GM12878 (cell line): Measurements from ENCODE around the gene FBXL16.

Experiments
- EZH2 ChIP-seq: IDR thresholded peaks from 2 replicates; pipeline ENCODE4 v1.6.1; 2012; ENCODE audit warnings: low read depth, mild to moderate bottlenecking, control low read depth, inconsistent platforms, low read length, borderline replicate concordance; ENCODE audit not compliant: control insufficient read depth
- HDAC2 ChIP-seq: fragments of 200-600 bp; sonication (generic); IDR thresholded peaks from 2 replicates; pipeline ENCODE4 v1.6.1; 2017
- SIN3A ChIP-seq: IDR thresholded peaks from 2 replicates; pipeline ENCODE4 v1.6.1; 2012; ENCODE audit warnings: low read depth, low read length, improper control_type of control experiment
- TBL1XR1 ChIP-seq: IDR thresholded peaks from 2 replicates; pipeline ENCODE4 v1.6.1; 2012; ENCODE audit warnings: low read depth, low read length, improper control_type of control experiment
- ZNF384 ChIP-seq: IDR thresholded peaks from 2 replicates; pipeline ENCODE4 v1.6.1; 2012; ENCODE audit warnings: low read depth, mild to moderate bottlenecking, low read length, improper control_type of control experiment, borderline replicate concordance
- TF ChIP-seq, protein P1 (sequence below), 3 experiments: IDR thresholded peaks in 2 of 3; conservative IDR thresholded peaks in 1 of 3; 2 replicates each; pipeline ENCODE4 v1.5.1; 2011; ENCODE audit warnings: low read depth in 3 of 3, low read length in 3 of 3, mild to moderate bottlenecking in 3 of 3, control low read depth in 2 of 3, moderate library complexity in 2 of 3, inconsistent platforms in 1 of 3, mixed read lengths in 1 of 3; ENCODE audit not compliant: control insufficient read depth in 2 of 3, insufficient read depth in 1 of 3; ENCODE audit errors: extremely low read depth in 1 of 3

DNA sequence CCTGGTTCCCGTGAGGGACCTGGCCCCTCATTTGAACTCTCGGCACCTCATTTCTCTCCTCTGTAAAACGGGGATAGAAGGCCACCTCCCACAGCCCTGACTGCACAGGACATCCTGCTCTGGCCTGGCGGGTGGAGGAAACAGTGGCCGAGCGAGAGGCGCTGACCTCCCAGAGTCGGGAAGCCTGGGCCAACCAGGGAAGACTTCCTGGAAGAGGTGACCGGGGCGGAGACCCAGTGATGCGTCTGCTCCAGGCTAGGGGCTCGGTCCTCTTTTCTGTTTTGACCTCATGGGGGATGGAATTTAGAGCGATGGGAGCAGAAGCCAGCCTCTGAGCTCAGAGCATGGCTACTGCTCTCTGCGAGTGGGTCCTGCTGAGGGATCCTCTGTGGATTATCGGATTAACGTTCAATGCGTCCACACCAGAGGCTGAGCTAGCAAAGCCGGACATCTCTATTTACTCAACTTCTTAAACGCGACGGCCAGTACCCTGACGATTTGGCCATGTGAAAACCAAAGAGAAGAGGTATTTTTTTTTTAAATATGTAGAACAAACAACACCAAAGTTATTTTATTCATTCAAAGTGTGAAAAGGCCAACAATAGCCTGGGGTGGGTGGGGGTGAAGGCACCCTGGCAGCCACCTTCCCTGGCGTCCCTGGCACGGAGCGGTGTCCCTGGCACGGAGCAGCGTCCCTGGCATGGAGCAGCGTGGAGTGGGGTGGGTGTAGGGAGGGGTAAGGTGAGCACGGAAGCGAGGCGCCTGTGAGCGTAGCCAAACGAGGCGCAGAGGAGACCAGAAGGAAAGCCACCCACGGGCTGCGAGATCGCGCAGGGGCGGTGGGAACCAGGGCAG, 45.8 kb upstream of the FBXL16 start:
- no peak for TF ChIP-seq HDAC2
- no peak for TF ChIP-seq TBL1XR1
- TF ChIP-seq EZH2: no peak
- no peak for TF ChIP-seq SIN3A
- no peak for TF ChIP-seq ZNF384
- TF ChIP-seq, protein P1, sequence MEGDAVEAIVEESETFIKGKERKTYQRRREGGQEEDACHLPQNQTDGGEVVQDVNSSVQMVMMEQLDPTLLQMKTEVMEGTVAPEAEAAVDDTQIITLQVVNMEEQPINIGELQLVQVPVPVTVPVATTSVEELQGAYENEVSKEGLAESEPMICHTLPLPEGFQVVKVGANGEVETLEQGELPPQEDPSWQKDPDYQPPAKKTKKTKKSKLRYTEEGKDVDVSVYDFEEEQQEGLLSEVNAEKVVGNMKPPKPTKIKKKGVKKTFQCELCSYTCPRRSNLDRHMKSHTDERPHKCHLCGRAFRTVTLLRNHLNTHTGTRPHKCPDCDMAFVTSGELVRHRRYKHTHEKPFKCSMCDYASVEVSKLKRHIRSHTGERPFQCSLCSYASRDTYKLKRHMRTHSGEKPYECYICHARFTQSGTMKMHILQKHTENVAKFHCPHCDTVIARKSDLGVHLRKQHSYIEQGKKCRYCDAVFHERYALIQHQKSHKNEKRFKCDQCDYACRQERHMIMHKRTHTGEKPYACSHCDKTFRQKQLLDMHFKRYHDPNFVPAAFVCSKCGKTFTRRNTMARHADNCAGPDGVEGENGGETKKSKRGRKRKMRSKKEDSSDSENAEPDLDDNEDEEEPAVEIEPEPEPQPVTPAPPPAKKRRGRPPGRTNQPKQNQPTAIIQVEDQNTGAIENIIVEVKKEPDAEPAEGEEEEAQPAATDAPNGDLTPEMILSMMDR (IDR thresholded peaks at IDR 0.05 in 2 of 3, conservative IDR thresholded peaks at IDR 0.05 in 1 of 3; ENCODE audit: control insufficient read depth in 2 of 3, extremely low read depth in 1 of 3, insufficient read depth in 1 of 3, low read depth in 3 of 3, low read length in 3 of 3): no peak
